Type B pancreatic cell (in vitro differentiated cells): ENCODE data around the gene PTTG2. TPM values are rescaled to one million over a fixed set of nuclear protein-coding genes. Genes with fewer than 3 reads are reported as not detected.

Experiments
- DNase-seq: peaks from one replicate; pipeline ENCODE4 v3.0.0; 2021; ENCODE audit warnings: mixed read lengths; ENCODE audit not compliant: unreplicated experiment; ENCODE audit errors: extremely low spot score
- H3K27ac Mint-ChIP-seq: 2 replicates; pipeline ENCODE4 v1.8.0; 2021; ENCODE audit warnings: mild to moderate bottlenecking, mixed read lengths
- H3K27me3 Mint-ChIP-seq: 2 replicates; pipeline ENCODE4 v1.8.0; 2021; ENCODE audit warnings: mixed read lengths
- H3K36me3 Mint-ChIP-seq: 2 replicates; pipeline ENCODE4 v1.8.0; 2021; ENCODE audit warnings: mixed read lengths
- H3K4me1 Mint-ChIP-seq: one replicate; pipeline ENCODE4 v1.8.0; 2021; ENCODE audit warnings: mixed read lengths; ENCODE audit not compliant: unreplicated experiment
- H3K4me3 Mint-ChIP-seq: 2 replicates; pipeline ENCODE4 v1.8.0; 2021; ENCODE audit warnings: mild to moderate bottlenecking, mixed read lengths
- H3K9me3 Mint-ChIP-seq: 2 replicates; pipeline ENCODE4 v1.8.0; 2021; ENCODE audit warnings: mixed read lengths
- total RNA-seq: library from RNA; stranded (reverse); gene quantifications from 2 replicates; pipeline ENCODE4 v1.2.1, GENCODE V29; 2021; ENCODE audit warnings: low replicate concordance
- TF ChIP-seq, protein P1 (sequence below): fragments of 200-600 bp; sonication (generic); conservative IDR thresholded peaks from 2 replicates; pipeline ENCODE4 v1.5.0; 2021; ENCODE audit warnings: antibody characterized with exemption, mild to moderate bottlenecking

PTTG2 gene
- total RNA-seq, 1 donor from 2014 or later = not detected

GRCh38 chr4:38004887-38005286, 44.7 kb downstream of the PTTG2 start:
- peaks cover 4% of the 10 kb centered on the region for H3K36me3 Mint-ChIP-seq
- TF ChIP-seq, protein P1, sequence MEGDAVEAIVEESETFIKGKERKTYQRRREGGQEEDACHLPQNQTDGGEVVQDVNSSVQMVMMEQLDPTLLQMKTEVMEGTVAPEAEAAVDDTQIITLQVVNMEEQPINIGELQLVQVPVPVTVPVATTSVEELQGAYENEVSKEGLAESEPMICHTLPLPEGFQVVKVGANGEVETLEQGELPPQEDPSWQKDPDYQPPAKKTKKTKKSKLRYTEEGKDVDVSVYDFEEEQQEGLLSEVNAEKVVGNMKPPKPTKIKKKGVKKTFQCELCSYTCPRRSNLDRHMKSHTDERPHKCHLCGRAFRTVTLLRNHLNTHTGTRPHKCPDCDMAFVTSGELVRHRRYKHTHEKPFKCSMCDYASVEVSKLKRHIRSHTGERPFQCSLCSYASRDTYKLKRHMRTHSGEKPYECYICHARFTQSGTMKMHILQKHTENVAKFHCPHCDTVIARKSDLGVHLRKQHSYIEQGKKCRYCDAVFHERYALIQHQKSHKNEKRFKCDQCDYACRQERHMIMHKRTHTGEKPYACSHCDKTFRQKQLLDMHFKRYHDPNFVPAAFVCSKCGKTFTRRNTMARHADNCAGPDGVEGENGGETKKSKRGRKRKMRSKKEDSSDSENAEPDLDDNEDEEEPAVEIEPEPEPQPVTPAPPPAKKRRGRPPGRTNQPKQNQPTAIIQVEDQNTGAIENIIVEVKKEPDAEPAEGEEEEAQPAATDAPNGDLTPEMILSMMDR = no peak
- no peak for DNase-seq
- H3K27ac Mint-ChIP-seq = peak overlapping the region; percentile 56
- H3K9me3 Mint-ChIP-seq = no peaks in the 10 kb centered on the region
- H3K4me1 Mint-ChIP-seq = peaks cover 44% of the 10 kb centered on the region
- H3K4me3 Mint-ChIP-seq = peak overlapping the region; percentile 25
- H3K27me3 Mint-ChIP-seq = no peaks in the 10 kb centered on the region

GRCh38 chr4:38005637-38006036, 45.4 kb downstream of the PTTG2 start:
- H3K27me3 Mint-ChIP-seq = no peaks in the 10 kb centered on the region

GRCh38 chr4:38007645-38008044, 47.4 kb downstream of the PTTG2 start:
- Mint-ChIP-seq H3K4me3 (no peak overlapping the region), H3K36me3 (peaks cover 4% of the 10 kb centered on the region), H3K27me3 (no peaks in the 10 kb centered on the region), H3K4me1 (peaks cover 58% of the 10 kb centered on the region), H3K27ac (no peak overlapping the region), H3K9me3 (no peaks in the 10 kb centered on the region)
- no peak for DNase-seq
- TF ChIP-seq, protein P1 = no peak

More at GRCh38 chr4:38005637-38006036, 45.4 kb downstream of the PTTG2 start:
- TF ChIP-seq, protein P1 = no peak
- Mint-ChIP-seq H3K4me1 (peaks cover 49% of the 10 kb centered on the region), H3K36me3 (peaks cover 4% of the 10 kb centered on the region), H3K27ac (peak overlapping the region; percentile 56), H3K9me3 (no peaks in the 10 kb centered on the region), H3K4me3 (no peak overlapping the region)
- no peak for DNase-seq

DNA sequence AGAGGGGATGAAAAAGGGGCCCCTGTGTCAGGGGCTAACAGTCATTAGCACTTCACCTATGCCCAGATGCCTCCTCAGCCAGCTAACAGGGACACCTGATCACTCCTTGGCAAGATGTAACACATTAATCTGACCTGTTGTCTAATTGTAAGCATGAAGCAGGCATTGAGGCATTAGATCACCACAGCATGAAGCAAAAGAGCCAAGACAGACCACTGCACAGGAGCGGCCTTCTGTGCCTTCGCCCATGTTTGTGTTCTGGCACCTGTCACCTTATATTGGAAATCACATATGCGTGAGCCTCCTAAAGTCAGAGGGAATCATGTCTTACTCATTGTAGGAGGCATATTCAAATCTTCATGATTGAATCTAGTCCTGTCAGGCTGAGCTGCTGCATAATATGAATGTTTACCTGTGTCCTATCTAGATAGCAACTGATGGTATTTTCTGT, 48.4 kb downstream of the PTTG2 start:
- H3K4me3 Mint-ChIP-seq = no peak overlapping the region
- H3K9me3 Mint-ChIP-seq = no peaks in the 10 kb centered on the region
- H3K27ac Mint-ChIP-seq = no peak overlapping the region
- H3K27me3 Mint-ChIP-seq = no peaks in the 10 kb centered on the region
- TF ChIP-seq, protein P1 = no peak
- H3K36me3 Mint-ChIP-seq = peaks cover 4% of the 10 kb centered on the region
- peaks cover 58% of the 10 kb centered on the region for H3K4me1 Mint-ChIP-seq
- no peak for DNase-seq

GRCh38 chr4:38009421-38009820, 49.2 kb downstream of the PTTG2 start:
- Mint-ChIP-seq H3K36me3 (peaks cover 4% of the 10 kb centered on the region), H3K27me3 (no peaks in the 10 kb centered on the region), H3K4me3 (no peak overlapping the region), H3K9me3 (no peaks in the 10 kb centered on the region), H3K4me1 (peaks cover 53% of the 10 kb centered on the region), H3K27ac (no peak overlapping the region)
- TF ChIP-seq, protein P1 = no peak
- no peak for DNase-seq

GRCh38 chr4:38009949-38010348, 49.8 kb downstream of the PTTG2 start:
- DNase-seq = no peak
- H3K27me3 Mint-ChIP-seq = no peaks in the 10 kb centered on the region
- H3K4me1 Mint-ChIP-seq = peaks cover 48% of the 10 kb centered on the region
- TF ChIP-seq, protein P1 = no peak
- H3K9me3 Mint-ChIP-seq = no peaks in the 10 kb centered on the region
- H3K36me3 Mint-ChIP-seq = peaks cover 7% of the 10 kb centered on the region
- no peak overlapping the region for H3K4me3 Mint-ChIP-seq
- no peak overlapping the region for H3K27ac Mint-ChIP-seq
